ENCODE results near the gene RPH3AL.

GRCh38 chr17:335691-336090 lies 16.9 kb downstream of the RPH3AL start:
- no peak for TF ChIP-seq POLR2A (IDR thresholded peaks at IDR 0.05)
- TF ChIP-seq, protein P1, sequence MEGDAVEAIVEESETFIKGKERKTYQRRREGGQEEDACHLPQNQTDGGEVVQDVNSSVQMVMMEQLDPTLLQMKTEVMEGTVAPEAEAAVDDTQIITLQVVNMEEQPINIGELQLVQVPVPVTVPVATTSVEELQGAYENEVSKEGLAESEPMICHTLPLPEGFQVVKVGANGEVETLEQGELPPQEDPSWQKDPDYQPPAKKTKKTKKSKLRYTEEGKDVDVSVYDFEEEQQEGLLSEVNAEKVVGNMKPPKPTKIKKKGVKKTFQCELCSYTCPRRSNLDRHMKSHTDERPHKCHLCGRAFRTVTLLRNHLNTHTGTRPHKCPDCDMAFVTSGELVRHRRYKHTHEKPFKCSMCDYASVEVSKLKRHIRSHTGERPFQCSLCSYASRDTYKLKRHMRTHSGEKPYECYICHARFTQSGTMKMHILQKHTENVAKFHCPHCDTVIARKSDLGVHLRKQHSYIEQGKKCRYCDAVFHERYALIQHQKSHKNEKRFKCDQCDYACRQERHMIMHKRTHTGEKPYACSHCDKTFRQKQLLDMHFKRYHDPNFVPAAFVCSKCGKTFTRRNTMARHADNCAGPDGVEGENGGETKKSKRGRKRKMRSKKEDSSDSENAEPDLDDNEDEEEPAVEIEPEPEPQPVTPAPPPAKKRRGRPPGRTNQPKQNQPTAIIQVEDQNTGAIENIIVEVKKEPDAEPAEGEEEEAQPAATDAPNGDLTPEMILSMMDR (IDR thresholded peaks at IDR 0.05), result no peak

Measured in Peyer's patch (tissue), 4 donors.